HG02623 (cell line): ENCODE results near the gene MRS2.
"Not testable (repeated sequence)": the region's sequence is repeated elsewhere in the genome, so short reads cannot be mapped to it uniquely, and the experiment has no call there.

Experiments used
- ATAC-seq: cut with Tn5 transposase; IDR thresholded peaks from one replicate; pipeline ENCODE4 v1.9.1; 2021; ENCODE audit warnings: moderate library complexity; ENCODE audit not compliant: unreplicated experiment

Gene MRS2, protein sequence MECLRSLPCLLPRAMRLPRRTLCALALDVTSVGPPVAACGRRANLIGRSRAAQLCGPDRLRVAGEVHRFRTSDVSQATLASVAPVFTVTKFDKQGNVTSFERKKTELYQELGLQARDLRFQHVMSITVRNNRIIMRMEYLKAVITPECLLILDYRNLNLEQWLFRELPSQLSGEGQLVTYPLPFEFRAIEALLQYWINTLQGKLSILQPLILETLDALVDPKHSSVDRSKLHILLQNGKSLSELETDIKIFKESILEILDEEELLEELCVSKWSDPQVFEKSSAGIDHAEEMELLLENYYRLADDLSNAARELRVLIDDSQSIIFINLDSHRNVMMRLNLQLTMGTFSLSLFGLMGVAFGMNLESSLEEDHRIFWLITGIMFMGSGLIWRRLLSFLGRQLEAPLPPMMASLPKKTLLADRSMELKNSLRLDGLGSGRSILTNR

DNA sequence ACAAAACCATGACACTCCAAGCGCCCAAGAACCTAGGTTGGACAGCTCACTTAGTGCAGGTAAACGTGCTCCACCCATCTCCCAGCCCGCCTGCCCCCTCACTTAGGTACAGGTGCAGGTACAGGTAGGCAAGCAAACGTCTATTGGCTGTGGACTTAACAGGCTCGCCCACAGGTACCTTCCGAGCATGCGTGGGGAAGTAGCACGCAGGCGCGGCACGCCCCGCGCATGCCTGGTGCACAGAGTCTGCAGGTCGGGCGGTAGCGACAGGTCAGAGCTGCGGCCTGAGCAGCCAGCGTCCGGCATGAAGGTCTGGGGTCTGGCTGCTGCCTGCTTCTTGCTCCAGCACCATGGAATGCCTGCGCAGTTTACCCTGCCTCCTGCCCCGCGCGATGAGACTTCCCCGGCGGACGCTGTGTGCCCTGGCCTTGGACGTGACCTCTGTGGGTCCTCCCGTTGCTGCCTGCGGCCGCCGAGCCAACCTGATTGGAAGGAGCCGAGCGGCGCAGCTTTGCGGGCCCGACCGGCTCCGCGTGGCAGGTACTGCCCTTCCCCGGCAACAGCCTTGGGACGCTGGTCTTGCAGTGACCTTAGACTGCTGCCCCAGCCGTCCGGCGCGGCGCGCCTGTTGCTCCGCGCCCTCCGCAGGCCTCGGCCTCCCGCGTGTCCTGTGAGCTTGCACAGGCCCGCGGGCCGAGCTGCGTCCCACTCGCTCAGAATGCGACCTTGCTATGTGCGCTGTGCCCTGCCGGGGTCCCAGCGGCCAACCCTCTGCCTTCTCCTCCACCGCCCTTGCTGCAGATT lies at the start of gene MRS2:
TSS of gene MRS2 (plus strand) at position 240 of the 804 bp plus-strand sequence. CDS start at position 351, 111 bp downstream.
- ATAC-seq: peak; percentile 98

GRCh38 chr6:24353861-24354260 lies 48.9 kb upstream of the MRS2 start:
- no peak for ATAC-seq

GRCh38 chr6:24355393-24355792 lies 47.3 kb upstream of the MRS2 start:
- no peak for ATAC-seq

DNA sequence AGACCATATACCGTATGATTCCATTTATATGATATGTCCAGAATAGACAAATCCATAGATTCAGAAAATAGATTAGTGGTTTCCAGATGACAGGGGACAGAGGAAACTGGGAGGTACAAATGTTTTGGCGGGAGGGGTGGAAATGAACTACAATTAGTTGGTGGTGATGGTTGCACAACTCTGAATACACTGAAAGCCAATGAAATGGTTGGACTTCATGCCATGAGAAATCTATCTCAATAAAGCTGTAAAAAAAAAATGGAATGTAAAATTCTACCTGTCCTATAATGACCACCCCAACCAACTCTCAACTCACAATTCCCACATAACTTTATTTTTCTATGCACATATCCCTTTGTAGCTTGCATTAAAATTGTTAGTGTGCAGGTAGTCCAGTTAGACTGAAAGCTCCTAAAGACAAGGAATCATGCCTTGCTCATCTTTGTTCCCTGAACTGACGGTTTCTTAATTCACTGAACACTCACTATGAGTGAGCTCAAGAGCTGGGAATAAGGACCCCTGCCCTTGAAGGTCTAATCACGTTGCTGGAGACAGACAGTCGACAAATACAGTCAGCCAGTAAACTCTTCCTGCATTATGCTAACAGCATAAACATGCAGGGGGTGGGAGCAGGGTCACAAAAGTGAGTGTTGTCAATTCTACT lies 46.3 kb upstream of the MRS2 start:
- ATAC-seq: no peak

DNA sequence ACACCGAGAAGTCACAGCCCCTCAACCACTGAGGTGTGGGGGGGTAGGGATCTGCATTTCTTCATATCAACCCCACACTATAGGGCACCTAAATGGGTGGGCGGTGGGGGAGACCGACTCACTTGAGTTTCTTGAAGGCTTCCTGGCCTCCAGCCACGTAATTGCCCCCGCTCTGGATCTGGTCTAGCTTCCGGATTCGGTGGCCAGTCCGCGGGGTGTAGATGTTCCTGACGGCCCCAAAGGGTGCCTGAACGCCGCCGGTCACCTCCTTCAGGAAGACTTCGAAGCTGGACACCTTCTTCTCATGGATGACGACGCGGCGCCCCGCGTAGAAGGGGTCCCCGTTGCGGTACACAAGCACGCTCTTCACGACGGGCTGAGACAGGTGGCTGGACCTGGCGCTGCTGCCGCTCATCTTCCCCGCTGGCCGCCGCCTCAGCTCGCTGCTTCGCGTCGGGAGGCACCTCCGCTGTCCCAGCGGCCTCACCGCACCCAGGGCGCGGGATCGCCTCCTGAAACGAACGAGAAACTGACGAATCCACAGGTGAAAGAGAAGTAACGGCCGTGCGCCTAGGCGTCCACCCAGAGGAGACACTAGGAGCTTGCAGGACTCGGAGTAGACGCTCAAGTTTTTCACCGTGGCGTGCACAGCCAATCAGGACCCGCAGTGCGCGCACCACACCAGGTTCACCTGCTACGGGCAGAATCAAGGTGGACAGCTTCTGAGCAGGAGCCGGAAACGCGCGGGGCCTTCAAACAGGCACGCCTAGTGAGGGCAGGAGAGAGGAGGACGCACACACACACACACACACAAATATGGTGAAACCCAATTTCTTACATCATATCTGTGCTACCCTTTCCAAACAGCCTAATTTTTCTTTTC lies 45.2 kb upstream of the MRS2 start, which contains the start of gene DCDC2:
TSS of gene DCDC2 (minus strand) at position 724 of the 883 bp plus-strand sequence. CDS start at position 415, 309 bp downstream.
- no peak for ATAC-seq

- ATAC-seq: no peak
These were observed 44.4 kb upstream of the MRS2 start for GRCh38 chr6:24358219-24358821.

DNA sequence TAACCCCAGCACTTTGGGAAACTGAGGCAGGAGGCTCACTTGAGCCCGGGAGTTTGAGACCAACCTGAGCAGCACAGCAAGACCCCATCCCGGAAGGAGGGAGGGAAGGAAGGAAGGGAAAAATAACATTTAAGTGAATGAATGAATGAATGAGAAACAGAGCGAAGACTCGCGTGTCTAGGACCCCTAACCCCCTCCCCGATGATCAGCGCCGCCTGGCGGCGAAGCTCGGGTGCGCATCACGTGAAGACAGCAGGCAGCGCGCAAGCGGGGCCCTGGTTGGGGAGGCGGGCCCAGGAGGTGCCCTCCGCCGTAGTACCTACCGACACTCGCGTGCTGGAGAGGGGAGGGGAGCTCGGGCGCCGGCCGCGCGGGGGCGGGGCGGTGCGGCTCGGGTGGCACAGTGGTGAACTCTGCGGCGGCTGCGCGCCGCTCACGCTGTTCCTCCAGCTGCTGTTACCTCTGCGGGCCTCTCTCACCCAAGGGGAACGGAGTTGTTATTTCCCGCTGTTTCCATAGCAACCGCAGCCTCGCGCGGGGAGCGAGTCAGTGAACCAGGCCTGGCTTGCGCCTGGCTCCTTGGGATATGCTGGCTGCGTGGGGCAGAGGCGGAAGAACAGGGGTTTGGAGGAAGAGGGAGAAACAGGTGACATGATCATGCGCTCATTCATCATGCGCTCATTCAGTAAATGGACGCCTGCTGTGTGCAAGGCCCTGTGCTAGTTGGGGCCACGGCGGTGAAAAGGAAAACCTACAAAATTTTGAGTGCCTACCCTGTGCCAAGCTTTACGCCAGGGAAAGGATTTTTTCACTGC lies 42.9 kb upstream of the MRS2 start:
- ATAC-seq: peak; percentile 82

GRCh38 chr6:24362363-24362762 lies 40.4 kb upstream of the MRS2 start:
- ATAC-seq: not testable (repeated sequence)

DNA sequence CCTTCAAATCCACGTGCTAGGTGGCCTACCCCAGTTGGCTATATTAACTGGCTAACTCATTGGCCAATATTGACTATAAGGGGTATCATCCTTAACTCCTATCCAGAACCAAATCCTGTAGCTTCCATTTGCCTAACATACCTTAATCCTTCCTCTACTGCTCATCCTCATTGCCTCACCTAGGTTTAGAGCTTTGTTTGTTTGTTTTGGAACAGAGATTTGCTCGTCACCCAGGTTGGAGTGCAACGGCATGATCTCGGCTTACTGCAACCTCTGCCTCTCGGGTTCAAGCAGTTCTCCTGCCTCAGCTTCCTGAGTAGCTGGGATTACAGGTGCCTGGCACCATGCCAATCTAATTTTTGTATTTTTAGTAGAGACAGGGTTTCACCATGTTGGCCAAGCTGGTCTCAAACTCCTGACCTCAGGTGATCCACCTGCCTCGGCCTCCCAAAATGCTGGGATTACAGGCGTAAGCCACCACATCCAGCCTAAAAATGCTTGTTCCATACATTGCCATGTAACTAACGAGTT lies 37.6 kb upstream of the MRS2 start:
- not testable (repeated sequence) for ATAC-seq

- no peak for ATAC-seq
These were observed 28.1 kb upstream of the MRS2 start for GRCh38 chr6:24374612-24375011.

DNA sequence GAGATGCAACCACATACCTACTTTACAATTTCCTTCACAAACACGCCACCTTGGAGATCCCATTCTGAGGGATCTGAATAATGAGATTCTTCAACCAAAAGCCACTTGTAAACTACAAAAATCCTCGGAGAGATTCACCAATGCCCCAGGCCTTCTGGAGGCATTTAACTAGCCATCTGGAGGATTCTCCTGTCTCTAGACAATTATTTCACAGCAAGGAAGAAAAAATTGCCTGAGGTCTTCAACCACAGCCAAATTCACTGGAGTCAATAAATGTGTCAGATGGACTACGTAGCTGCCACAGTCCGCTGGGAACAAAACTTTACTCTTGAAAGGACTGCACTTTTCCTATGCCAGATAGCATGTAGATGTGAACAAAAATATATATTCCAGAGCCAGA lies 25.9 kb upstream of the MRS2 start:
- no peak for ATAC-seq

DNA sequence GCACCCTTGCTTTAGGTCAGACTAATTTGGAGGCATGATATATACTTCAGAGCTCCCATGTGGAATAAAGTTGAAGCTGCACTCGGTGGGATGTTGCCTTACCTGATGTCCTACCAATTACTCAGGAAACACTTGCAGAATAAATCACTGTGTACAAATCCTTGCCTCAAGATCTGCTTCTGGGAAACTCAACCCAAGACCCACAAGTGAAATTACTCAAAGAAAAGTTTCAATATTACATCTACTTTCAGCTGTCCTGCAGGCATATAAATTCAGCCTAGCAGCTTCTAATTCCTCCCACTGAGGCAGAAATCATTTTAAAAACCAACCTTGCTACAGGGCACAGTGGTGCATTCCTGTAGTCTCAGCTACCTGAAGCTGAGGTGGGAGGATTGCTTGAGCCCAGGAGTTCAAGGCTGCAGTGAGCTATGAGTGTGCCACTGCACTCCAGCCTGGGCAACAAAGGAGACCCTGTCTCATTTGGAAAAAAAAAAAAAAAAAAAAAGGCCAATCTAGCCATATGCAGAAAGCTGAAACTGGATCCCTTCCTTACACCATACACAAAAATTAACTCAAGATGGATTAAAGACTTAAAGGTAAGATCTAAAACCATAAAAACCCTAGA lies 24.2 kb upstream of the MRS2 start:
- peak; percentile 78 for ATAC-seq

DNA sequence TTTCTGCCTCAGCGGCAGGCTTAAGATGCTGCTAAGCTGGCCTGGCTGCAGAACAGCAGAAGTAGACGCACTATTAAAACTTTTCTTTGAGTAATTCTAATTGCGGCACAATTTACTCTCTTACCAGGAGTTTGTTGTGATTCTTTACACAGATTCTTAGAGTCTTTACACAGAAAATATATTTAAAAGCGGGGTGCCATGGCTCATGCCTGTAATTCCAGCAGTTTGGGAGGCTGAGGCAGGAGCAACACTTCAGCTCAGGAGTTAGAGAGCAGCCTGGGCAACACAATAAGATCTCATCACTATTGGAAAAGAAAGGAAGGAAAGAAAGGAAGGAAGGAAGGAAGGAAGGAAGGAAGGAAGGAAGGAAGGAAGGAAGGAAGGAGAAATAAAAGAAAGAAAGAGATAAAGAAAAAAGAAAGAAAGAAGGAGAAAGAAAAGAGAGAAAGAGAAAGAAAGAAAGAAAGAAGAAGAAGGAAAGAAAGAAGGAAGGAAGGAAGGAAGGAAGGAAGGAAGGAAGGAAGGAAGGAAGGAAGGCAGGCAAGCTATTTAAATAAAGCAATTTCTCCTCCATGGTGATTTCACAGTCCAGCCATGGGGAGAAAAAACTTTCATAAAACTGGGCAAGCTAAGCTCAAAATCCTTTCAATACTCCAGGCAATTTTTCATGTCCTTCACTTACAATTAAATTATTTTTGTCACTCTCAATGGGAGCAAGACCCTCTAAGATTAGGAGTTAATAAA lies 21.1 kb upstream of the MRS2 start:
- no peak for ATAC-seq

DNA sequence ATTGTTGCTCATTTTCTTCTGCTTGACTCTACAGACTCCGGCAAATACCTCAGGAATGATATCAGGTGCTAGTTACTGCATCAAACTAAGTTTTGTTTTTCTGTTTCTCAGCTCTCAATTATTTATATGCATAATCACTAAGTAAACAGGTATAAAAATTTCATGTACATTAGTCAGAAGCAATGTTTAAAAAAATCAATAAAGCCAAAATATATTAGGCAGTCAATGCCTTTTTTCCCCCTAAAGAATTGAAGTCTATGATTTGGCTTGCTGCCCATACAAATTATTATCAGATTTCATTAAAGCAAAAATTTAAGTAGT lies 20.6 kb upstream of the MRS2 start:
- no peak for ATAC-seq

GRCh38 chr6:24382891-24383494 lies 19.7 kb upstream of the MRS2 start:
- not testable (repeated sequence) for ATAC-seq

GRCh38 chr6:24384369-24385130 lies 18.2 kb upstream of the MRS2 start:
- ATAC-seq: not testable (repeated sequence)
